ENCODE measurements around the gene NCK1.
A peak's percentile ranks its signal among the peaks of the same experiment; 100 is the strongest.
"Not testable (repeated sequence)": the region's sequence is repeated elsewhere in the genome, so short reads cannot be mapped to it uniquely, and the experiment has no call there.

The NCK1 gene

DNA sequence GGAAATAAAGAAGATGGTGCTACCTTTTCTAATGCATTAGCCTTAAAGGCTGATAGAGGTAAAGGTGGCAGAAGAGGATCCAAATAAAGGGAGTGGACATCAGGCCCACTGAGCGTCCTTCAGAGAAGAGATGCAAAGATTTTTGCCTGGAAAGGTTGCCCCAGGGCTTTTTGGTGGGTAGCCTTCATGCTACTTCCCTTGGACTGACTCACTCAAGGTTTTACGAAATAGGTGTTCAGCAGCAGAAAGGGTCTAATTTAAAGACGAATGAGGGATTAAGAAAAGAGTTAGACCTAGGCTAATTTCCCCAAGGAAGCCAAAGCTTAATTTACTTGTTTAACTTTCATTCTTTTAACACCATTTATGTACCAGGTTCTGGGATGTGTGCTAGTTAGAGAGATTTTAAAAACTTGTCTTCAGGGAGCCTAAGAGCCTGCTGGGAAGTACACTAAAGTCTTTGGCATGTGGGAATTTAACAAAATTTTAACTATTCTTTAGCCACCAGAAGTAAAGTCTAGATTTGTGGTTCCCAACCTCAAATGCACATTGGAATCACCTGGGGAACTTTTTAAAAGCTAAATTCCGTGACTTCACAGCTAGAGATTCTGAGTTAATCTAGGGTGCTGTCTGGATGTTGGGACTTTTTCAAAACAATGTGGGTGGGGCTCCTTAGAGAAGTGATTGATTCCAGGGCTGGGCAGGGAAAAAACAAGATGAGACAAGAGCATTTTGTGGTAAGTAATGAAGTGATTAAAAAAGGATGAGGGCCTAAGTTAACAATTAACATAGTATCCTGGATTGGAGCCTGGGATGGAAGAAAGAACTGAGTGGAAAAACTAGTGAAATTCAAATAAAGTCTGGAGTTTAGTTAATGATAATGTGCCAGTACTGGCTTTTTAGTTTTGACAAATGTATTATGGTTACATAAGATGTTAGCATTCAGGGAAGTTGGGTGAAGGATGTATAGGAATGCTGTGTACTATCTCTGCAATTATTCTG, 99.1 kb downstream of the NCK1 start:
- no peaks in the 10 kb centered on the region for H3K27me3 ChIP-seq (ENCODE audit: control insufficient read depth, insufficient read depth, low read length)
- no peak overlapping the region for H3K27ac ChIP-seq (ENCODE audit: low read depth, low read length)
- H3K36me3 ChIP-seq (ENCODE audit: control insufficient read depth, insufficient read depth, low read length): no peaks in the 10 kb centered on the region
- no peaks in the 10 kb centered on the region for H3K9me3 ChIP-seq (ENCODE audit: control insufficient read depth, insufficient read depth, low read length)
- no peak overlapping the region for H3K4me3 ChIP-seq (ENCODE audit: low read depth, low read length)
- no peak overlapping the region for H3K9ac ChIP-seq (ENCODE audit: low read depth, low read length)
- H3K4me1 ChIP-seq (ENCODE audit: control insufficient read depth, insufficient read depth, low read length): no peaks in the 10 kb centered on the region

GRCh38 chr3:136962927-136963326, 100.9 kb downstream of the NCK1 start:
- no peak overlapping the region for H3K27ac ChIP-seq (ENCODE audit: low read depth, low read length)
- H3K9me3 ChIP-seq (ENCODE audit: control insufficient read depth, insufficient read depth, low read length): no peaks in the 10 kb centered on the region
- H3K27me3 ChIP-seq (ENCODE audit: control insufficient read depth, insufficient read depth, low read length): no peaks in the 10 kb centered on the region
- H3K4me3 ChIP-seq (ENCODE audit: low read depth, low read length): no peak overlapping the region
- no peak overlapping the region for H3K9ac ChIP-seq (ENCODE audit: low read depth, low read length)
- no peaks in the 10 kb centered on the region for H3K4me1 ChIP-seq (ENCODE audit: control insufficient read depth, insufficient read depth, low read length)
- no peaks in the 10 kb centered on the region for H3K36me3 ChIP-seq (ENCODE audit: control insufficient read depth, insufficient read depth, low read length)

DNA sequence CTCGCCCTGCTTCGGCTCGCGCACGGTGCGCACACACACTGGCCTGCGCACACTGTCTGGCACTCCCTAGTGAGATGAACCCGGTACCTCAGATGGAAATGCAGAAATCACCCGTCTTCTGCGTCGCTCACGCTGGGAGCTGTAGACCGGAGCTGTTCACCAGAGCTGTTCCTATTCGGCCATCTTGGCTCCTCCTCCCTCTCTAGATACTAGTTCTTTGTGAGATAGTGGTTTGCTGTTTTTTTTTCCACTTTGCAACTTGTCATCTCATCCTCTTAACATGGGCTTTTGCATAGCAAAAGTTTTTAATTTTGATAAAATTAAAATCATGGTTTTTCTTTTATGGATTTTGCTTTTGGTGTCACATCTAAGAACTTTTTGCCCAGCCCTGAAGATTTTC, 107.5 kb downstream of the NCK1 start:
- H3K4me1 ChIP-seq (ENCODE audit: control insufficient read depth, insufficient read depth, low read length); H3K9me3 ChIP-seq (ENCODE audit: control insufficient read depth, insufficient read depth, low read length); H3K27me3 ChIP-seq (ENCODE audit: control insufficient read depth, insufficient read depth, low read length); H3K9ac ChIP-seq (ENCODE audit: low read depth, low read length); H3K36me3 ChIP-seq (ENCODE audit: control insufficient read depth, insufficient read depth, low read length); H3K27ac ChIP-seq (ENCODE audit: low read depth, low read length): not testable (repeated sequence)
- peak overlapping the region; percentile 48 for H3K4me3 ChIP-seq (ENCODE audit: low read depth, low read length)

DNA sequence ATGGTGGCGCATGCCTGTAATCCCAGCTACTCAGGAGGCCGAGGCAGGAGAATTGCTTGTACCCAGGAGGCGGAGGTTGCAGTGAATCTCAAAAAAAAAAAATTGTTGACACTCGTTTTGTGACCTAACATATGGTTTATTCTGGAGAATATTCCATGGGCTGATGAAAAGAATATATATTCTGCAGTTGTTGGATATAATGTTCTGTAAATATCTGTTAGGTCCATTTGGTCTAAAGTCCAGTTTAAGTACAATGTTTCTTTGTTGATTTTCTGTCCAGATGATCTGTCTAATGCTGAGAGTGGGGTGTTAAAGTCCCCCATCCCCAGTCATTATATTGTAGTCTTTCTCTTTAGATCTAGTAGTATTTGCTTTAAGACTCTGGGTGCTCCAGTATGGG, 111.3 kb downstream of the NCK1 start:
- Histone ChIP-seq H3K9me3 (ENCODE audit: control insufficient read depth, insufficient read depth, low read length) (no peaks in the 10 kb centered on the region), H3K27ac (ENCODE audit: low read depth, low read length) (no peak overlapping the region), H3K9ac (ENCODE audit: low read depth, low read length) (no peak overlapping the region), H3K27me3 (ENCODE audit: control insufficient read depth, insufficient read depth, low read length) (no peaks in the 10 kb centered on the region), H3K4me1 (ENCODE audit: control insufficient read depth, insufficient read depth, low read length) (no peaks in the 10 kb centered on the region), H3K36me3 (ENCODE audit: control insufficient read depth, insufficient read depth, low read length) (no peaks in the 10 kb centered on the region), H3K4me3 (ENCODE audit: low read depth, low read length) (no peak overlapping the region)

DNA sequence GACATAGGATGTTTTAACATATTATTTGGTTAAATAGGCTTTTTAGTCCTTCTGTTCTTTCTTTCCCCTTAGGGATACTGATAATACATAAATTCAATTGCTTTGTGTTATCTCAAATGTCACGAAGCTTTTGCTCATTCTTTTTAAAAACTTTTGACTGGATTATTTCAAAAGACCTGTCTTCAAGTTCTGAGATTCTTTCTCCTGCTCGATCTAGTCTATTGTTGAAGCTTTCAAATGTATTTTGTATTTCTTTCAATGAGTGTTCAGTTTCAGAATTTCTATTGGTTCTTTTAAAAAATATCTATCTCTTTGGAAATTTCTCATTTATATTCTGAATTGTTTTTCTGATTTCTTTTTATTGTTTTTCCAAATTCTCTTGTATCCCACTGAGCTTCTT, 112.7 kb downstream of the NCK1 start:
- Histone ChIP-seq H3K4me3 (ENCODE audit: low read depth, low read length) (no peak overlapping the region), H3K36me3 (ENCODE audit: control insufficient read depth, insufficient read depth, low read length) (no peaks in the 10 kb centered on the region), H3K9ac (ENCODE audit: low read depth, low read length) (no peak overlapping the region)

DNA sequence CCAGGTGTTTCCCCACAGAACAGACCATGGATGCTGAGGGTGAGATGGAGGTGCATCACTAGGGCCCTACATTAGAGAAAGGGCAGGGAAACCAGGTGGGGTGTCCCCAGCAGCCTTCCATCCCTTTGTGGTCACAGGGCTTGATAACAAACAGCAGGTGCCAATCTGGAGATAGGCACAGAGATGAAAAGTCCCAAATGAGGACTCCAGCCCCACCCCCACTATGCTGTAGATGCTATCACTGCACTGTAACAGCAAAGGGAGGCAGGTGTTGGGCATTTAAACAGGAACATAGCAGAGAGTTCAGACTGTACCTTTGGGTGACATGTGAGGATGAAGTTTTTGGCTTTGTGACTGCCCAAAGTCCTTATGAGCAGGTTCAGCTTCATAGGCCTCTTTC, 117.2 kb downstream of the NCK1 start:
- Histone ChIP-seq H3K36me3 (ENCODE audit: control insufficient read depth, insufficient read depth, low read length) (no peaks in the 10 kb centered on the region), H3K9ac (ENCODE audit: low read depth, low read length) (no peak overlapping the region), H3K27ac (ENCODE audit: low read depth, low read length) (no peak overlapping the region)

More for the DNA sequence above, 112.7 kb downstream of the NCK1 start:
- Histone ChIP-seq H3K27me3 (ENCODE audit: control insufficient read depth, insufficient read depth, low read length) (no peaks in the 10 kb centered on the region), H3K27ac (ENCODE audit: low read depth, low read length) (no peak overlapping the region), H3K4me1 (ENCODE audit: control insufficient read depth, insufficient read depth, low read length) (no peaks in the 10 kb centered on the region), H3K9me3 (ENCODE audit: control insufficient read depth, insufficient read depth, low read length) (no peaks in the 10 kb centered on the region)

DNA sequence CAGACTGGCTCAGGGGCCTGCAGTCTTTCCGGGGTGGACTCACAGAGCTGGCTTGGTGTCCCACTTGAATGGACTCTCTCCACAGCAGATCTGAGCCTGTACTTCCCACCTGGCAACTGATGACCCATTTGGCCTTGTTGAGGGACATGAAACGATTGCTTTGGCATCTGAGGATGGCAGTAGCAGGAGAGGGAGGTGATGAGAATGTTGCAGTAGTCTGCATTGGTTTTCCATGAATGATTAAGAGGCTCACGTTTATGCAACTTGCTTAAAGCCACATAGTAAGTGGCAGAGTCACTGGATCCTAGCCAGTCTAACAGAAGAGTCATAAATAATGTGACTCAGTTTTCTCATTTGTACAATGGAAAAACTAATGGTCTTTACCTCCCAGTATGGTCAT, 117.7 kb downstream of the NCK1 start:
- Histone ChIP-seq H3K9ac (ENCODE audit: low read depth, low read length) (no peak overlapping the region), H3K36me3 (ENCODE audit: control insufficient read depth, insufficient read depth, low read length) (no peaks in the 10 kb centered on the region), H3K4me1 (ENCODE audit: control insufficient read depth, insufficient read depth, low read length) (no peaks in the 10 kb centered on the region), H3K9me3 (ENCODE audit: control insufficient read depth, insufficient read depth, low read length) (no peaks in the 10 kb centered on the region), H3K4me3 (ENCODE audit: low read depth, low read length) (no peak overlapping the region), H3K27me3 (ENCODE audit: control insufficient read depth, insufficient read depth, low read length) (no peaks in the 10 kb centered on the region), H3K27ac (ENCODE audit: low read depth, low read length) (no peak overlapping the region)

More for the DNA sequence above, 117.2 kb downstream of the NCK1 start:
- H3K27me3 ChIP-seq (ENCODE audit: control insufficient read depth, insufficient read depth, low read length): no peaks in the 10 kb centered on the region
- H3K4me1 ChIP-seq (ENCODE audit: control insufficient read depth, insufficient read depth, low read length): no peaks in the 10 kb centered on the region
- H3K4me3 ChIP-seq (ENCODE audit: low read depth, low read length): no peak overlapping the region
- H3K9me3 ChIP-seq (ENCODE audit: control insufficient read depth, insufficient read depth, low read length): no peaks in the 10 kb centered on the region

GRCh38 chr3:136982033-136982432, 120.0 kb downstream of the NCK1 start:
- H3K9me3 ChIP-seq (ENCODE audit: control insufficient read depth, insufficient read depth, low read length): no peaks in the 10 kb centered on the region
- no peak overlapping the region for H3K27ac ChIP-seq (ENCODE audit: low read depth, low read length)
- no peak overlapping the region for H3K9ac ChIP-seq (ENCODE audit: low read depth, low read length)
- H3K4me1 ChIP-seq (ENCODE audit: control insufficient read depth, insufficient read depth, low read length): no peaks in the 10 kb centered on the region
- no peaks in the 10 kb centered on the region for H3K36me3 ChIP-seq (ENCODE audit: control insufficient read depth, insufficient read depth, low read length)
- no peaks in the 10 kb centered on the region for H3K27me3 ChIP-seq (ENCODE audit: control insufficient read depth, insufficient read depth, low read length)
- H3K4me3 ChIP-seq (ENCODE audit: low read depth, low read length): no peak overlapping the region

- Histone ChIP-seq H3K36me3 (ENCODE audit: control insufficient read depth, insufficient read depth, low read length) (no peaks in the 10 kb centered on the region), H3K27me3 (ENCODE audit: control insufficient read depth, insufficient read depth, low read length) (no peaks in the 10 kb centered on the region), H3K4me3 (ENCODE audit: low read depth, low read length) (no peak overlapping the region), H3K4me1 (ENCODE audit: control insufficient read depth, insufficient read depth, low read length) (no peaks in the 10 kb centered on the region), H3K27ac (ENCODE audit: low read depth, low read length) (no peak overlapping the region), H3K9ac (ENCODE audit: low read depth, low read length) (no peak overlapping the region), H3K9me3 (ENCODE audit: control insufficient read depth, insufficient read depth, low read length) (no peaks in the 10 kb centered on the region)
These were observed 120.6 kb downstream of the NCK1 start for GRCh38 chr3:136982520-136983138.

GRCh38 chr3:136984837-136985236, 122.8 kb downstream of the NCK1 start:
- no peak overlapping the region for H3K9ac ChIP-seq (ENCODE audit: low read depth, low read length)
- H3K4me3 ChIP-seq (ENCODE audit: low read depth, low read length): no peak overlapping the region
- H3K4me1 ChIP-seq (ENCODE audit: control insufficient read depth, insufficient read depth, low read length): no peaks in the 10 kb centered on the region
- no peaks in the 10 kb centered on the region for H3K36me3 ChIP-seq (ENCODE audit: control insufficient read depth, insufficient read depth, low read length)
- peaks cover 4% of the 10 kb centered on the region; the same call in 1 of the 2 replicates for H3K9me3 ChIP-seq (ENCODE audit: control insufficient read depth, insufficient read depth, low read length)
- H3K27me3 ChIP-seq (ENCODE audit: control insufficient read depth, insufficient read depth, low read length): no peaks in the 10 kb centered on the region
- H3K27ac ChIP-seq (ENCODE audit: low read depth, low read length): no peak overlapping the region

DNA sequence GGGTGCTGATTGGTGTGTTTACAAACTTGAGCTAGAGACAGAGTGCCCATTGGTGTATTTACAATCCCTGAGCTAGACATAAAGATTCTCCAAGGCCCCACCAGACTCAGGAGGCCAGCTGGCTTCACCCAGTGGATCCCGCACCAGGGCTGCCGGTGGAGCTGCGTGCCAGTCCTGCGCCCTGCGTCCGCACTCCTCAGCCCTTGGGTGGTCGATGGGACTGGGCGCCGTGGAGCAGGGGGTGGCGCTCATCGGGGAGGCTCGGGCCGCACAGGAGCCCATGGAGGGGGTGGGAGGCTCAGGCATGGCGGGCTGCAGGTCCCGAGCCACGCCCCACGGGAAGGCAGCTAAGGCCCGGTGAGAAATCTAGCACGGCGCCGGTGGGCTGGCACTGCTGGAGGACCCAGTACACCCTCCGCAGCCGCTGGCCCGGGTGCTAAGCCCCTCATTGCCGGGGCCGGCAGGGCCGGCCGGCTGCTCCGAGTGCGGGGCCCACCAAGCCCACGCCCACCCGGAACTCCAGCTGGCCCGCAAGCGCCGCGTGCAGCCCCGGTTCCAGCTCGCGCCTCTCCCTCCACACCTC, 125.5 kb downstream of the NCK1 start:
- not testable (repeated sequence) for H3K4me1 ChIP-seq (ENCODE audit: control insufficient read depth, insufficient read depth, low read length); H3K27ac ChIP-seq (ENCODE audit: low read depth, low read length)

More for the DNA sequence above, 125.5 kb downstream of the NCK1 start:
- not testable (repeated sequence) for H3K36me3 ChIP-seq (ENCODE audit: control insufficient read depth, insufficient read depth, low read length); H3K27me3 ChIP-seq (ENCODE audit: control insufficient read depth, insufficient read depth, low read length); H3K4me3 ChIP-seq (ENCODE audit: low read depth, low read length); H3K9me3 ChIP-seq (ENCODE audit: control insufficient read depth, insufficient read depth, low read length); H3K9ac ChIP-seq (ENCODE audit: low read depth, low read length)
